ENCODE measurements around the gene CCRL2. TPM values are rescaled to one million over a fixed set of nuclear protein-coding genes. Genes with fewer than 3 reads are reported as not detected.
A peak's percentile ranks its signal among the peaks of the same experiment; 100 is the strongest.

CCRL2 gene
- total RNA-seq, 6 donors from 2014 or later, result 4.2 to 25.5 (median 13.7) TPM

DNA sequence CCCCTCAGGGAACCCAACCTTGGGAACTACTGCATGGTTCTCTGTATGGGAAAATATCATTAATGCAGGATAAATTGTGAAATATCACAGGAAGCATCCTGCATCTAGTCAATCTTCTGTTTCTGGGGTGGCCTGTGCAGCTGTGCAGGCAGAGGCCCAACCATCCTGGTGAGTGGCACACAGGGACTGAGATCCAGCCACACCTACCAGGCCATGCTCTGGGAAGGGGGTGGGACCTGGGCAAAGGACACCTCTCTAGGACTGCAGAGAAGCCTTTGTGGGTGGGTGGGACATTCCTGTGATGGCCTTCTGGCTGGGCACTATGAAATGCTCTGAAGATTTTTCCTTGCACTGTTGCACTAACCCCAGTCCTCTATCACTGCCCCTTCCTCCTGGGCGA is 26.8 kb downstream of the CCRL2 start:
- no peaks in the 10 kb centered on the region for H3K4me1 ChIP-seq
- peaks cover 0 to 6% (median 0%) of the 10 kb centered on the region in 4 donors for H3K9me3 ChIP-seq
- no peak overlapping the region for H3K27ac ChIP-seq
- no peak for TF ChIP-seq POLR2A (IDR thresholded peaks at IDR 0.05)
- no peak for TF ChIP-seq POLR2AphosphoS5 (IDR thresholded peaks at IDR 0.05)
- TF ChIP-seq EP300 (IDR thresholded peaks at IDR 0.05), result no peak
- TF ChIP-seq, protein P1, sequence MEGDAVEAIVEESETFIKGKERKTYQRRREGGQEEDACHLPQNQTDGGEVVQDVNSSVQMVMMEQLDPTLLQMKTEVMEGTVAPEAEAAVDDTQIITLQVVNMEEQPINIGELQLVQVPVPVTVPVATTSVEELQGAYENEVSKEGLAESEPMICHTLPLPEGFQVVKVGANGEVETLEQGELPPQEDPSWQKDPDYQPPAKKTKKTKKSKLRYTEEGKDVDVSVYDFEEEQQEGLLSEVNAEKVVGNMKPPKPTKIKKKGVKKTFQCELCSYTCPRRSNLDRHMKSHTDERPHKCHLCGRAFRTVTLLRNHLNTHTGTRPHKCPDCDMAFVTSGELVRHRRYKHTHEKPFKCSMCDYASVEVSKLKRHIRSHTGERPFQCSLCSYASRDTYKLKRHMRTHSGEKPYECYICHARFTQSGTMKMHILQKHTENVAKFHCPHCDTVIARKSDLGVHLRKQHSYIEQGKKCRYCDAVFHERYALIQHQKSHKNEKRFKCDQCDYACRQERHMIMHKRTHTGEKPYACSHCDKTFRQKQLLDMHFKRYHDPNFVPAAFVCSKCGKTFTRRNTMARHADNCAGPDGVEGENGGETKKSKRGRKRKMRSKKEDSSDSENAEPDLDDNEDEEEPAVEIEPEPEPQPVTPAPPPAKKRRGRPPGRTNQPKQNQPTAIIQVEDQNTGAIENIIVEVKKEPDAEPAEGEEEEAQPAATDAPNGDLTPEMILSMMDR (IDR thresholded peaks at IDR 0.05), result no peak
- DNase-seq, result no peak
- 92 to 100% methylated on average over 1 of the region's 1 CpG for WGBS, 2 donors
- no peak overlapping the region for H3K4me3 ChIP-seq
- ATAC-seq (ENCODE audit: low FRiP score in 2 of 2), result no peak
- H3K36me3 ChIP-seq, result no peaks in the 10 kb centered on the region
- H3K27me3 ChIP-seq, result no peaks in the 10 kb centered on the region

GRCh38 chr3:46435081-46435726 is 28.1 kb downstream of the CCRL2 start:
- 95 to 96% methylated on average over 3 of the region's 3 CpGs for WGBS, 2 donors
- H3K4me1 ChIP-seq, result no peaks in the 10 kb centered on the region
- peaks cover 0 to 2% (median 0%) of the 10 kb centered on the region in 4 donors for H3K36me3 ChIP-seq
- H3K27me3 ChIP-seq, result no peaks in the 10 kb centered on the region
- DNase-seq (no peak), ATAC-seq (ENCODE audit: low FRiP score in 2 of 2) (no peak)
- H3K27ac ChIP-seq, result no peak overlapping the region
- H3K9me3 ChIP-seq, result peaks cover 0 to 6% (median 0%) of the 10 kb centered on the region in 4 donors
- no peak overlapping the region for H3K4me3 ChIP-seq
- TF ChIP-seq, protein P1 (IDR thresholded peaks at IDR 0.05), result no peak
- TF ChIP-seq EP300 (IDR thresholded peaks at IDR 0.05), result no peak
- TF ChIP-seq POLR2A (IDR thresholded peaks at IDR 0.05), result no peak
- TF ChIP-seq POLR2AphosphoS5 (IDR thresholded peaks at IDR 0.05), result no peak

GRCh38 chr3:46438831-46439230 is 31.8 kb downstream of the CCRL2 start:
- no peak overlapping the region for H3K27ac ChIP-seq
- H3K4me1 ChIP-seq, result peaks cover 0 to 8% (median 3%) of the 10 kb centered on the region in 4 donors
- TF ChIP-seq POLR2A (IDR thresholded peaks at IDR 0.05) (no peak), EP300 (IDR thresholded peaks at IDR 0.05) (no peak), POLR2AphosphoS5 (IDR thresholded peaks at IDR 0.05) (no peak)
- TF ChIP-seq, protein P1 (IDR thresholded peaks at IDR 0.05), result no peak
- WGBS, 2 donors, result 82 to 84% methylated on average over 3 of the region's 3 CpGs
- peaks cover 0 to 5% (median 0%) of the 10 kb centered on the region in 4 donors for H3K36me3 ChIP-seq
- no peaks in the 10 kb centered on the region for H3K27me3 ChIP-seq
- DNase-seq, result no peak
- no peak overlapping the region for H3K4me3 ChIP-seq
- no peak for ATAC-seq (ENCODE audit: low FRiP score in 2 of 2)
- no peaks in the 10 kb centered on the region for H3K9me3 ChIP-seq

DNA sequence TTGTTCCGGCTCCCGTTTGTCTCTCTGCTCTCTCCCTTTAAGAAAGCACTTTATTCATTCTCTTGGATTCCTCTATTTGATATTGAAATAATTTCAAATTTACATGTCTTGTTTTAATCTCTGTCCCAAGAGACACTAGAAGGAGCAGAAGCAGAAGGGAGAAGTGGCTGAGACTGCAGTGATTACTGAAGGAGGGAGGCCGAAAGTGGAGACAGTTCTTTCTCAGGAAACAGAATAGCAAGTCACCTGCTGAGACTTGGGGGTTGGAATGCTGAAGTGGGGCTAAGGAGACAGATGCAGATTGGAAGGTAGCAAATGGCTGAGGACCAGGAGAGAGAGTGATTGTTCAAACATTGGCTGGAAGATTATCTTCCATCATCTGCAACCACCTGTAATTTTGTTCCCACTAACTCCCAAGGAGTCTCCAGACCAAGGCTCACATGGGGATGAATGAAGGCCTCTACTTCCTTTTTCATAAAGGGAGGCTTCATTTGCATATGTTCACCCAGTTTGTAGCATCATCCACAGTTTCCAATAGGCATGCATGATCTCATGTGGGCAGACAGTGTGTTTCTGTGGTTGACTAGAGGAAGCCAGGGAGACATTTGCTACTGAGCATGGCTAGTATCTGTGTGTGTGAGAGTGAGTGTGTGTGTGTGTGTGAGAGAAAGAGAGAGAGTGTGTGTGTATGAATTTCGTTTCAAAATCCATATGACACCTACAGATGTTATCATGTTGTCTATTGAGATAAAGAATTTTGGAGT is 33.7 kb downstream of the CCRL2 start:
- Histone ChIP-seq H3K9me3 (no peaks in the 10 kb centered on the region), H3K36me3 (peaks cover 0 to 12% (median 0%) of the 10 kb centered on the region in 4 donors), H3K4me3 (no peak overlapping the region), H3K27ac (no peak overlapping the region), H3K4me1 (peaks cover 0 to 8% (median 3%) of the 10 kb centered on the region in 4 donors), H3K27me3 (no peaks in the 10 kb centered on the region)
- ATAC-seq (ENCODE audit: low FRiP score in 2 of 2) (peak; percentile 13 to 42), DNase-seq (no peak)
- WGBS, 2 donors, result 75 to 77% methylated on average over 4 of the region's 4 CpGs
- TF ChIP-seq EP300 (IDR thresholded peaks at IDR 0.05) (no peak), POLR2AphosphoS5 (IDR thresholded peaks at IDR 0.05) (no peak), POLR2A (IDR thresholded peaks at IDR 0.05) (no peak)
- TF ChIP-seq, protein P1 (IDR thresholded peaks at IDR 0.05), result no peak

Data from upper lobe of left lung (tissue), 6 donors.